Measurements from ENCODE around the gene LIMK1.

The LIMK1 gene

DNA sequence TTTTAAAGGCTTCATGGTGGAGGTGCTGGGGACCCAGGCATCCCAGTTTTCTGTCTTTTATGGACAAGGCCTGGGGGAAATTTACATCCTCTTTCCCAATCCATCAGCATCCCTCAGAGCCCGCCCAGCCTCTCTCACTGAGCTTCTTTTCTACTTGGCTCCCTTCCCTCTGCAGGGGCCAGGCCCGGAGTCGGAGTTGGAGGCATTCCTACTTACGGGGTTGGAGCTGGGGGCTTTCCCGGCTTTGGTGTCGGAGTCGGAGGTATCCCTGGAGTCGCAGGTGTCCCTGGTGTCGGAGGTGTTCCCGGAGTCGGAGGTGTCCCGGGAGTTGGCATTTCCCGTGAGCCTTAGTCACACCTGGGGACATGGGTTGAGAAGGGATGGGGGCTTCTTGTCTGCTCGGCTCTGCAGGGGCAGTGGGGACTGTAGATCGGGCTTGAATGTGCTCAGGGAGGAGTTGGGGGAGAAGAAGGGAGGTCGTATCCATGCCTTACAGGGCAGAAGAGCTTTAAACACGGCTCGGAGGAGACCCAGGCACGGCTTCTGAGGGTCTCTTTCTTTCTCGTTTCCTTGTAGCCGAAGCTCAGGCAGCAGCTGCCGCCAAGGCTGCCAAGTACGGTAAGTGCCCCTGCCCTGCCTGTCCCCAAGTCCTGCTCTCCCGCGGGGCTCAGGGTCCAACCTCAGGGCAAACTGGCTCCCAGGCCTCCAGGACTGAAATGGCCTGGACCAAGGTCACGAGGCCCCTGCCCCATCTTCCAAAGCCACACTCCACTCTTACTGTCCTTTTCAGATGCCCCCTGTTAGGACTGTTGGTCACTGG is 27.3 kb upstream of the LIMK1 start:
- DNase-seq: no peak

DNA sequence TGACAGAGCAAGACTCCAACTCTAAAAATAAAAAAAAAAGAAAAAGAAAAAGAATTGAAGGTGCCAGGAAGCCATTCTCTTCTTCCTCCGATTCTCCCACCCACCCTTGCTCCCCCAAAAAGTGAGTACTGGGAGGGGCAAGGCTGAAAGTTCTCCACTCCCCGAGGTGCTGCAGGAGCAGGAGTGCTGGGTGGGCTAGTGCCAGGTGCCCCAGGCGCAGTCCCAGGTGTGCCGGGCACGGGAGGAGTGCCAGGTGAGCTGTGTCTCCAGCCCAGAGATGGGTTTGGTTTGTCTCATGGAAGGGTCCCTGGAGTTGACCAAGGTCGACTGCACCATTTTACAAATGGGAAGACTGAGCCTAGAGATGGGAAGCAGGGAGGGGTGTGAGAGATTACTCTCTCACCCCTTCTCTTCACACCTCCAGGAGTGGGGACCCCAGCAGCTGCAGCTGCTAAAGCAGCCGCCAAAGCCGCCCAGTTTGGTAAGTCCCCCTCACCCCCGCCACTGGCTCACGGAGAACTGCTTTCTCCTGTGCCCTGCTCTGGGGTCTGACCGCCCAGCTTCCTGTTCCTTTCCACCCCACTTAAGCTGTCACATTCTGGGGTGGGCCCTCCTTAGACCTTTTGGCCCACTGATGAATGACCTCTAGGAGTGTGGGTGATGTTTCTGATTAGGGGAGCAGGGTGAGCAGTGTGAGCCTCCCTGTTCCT is 26.2 kb upstream of the LIMK1 start:
- no peak for DNase-seq

DNA sequence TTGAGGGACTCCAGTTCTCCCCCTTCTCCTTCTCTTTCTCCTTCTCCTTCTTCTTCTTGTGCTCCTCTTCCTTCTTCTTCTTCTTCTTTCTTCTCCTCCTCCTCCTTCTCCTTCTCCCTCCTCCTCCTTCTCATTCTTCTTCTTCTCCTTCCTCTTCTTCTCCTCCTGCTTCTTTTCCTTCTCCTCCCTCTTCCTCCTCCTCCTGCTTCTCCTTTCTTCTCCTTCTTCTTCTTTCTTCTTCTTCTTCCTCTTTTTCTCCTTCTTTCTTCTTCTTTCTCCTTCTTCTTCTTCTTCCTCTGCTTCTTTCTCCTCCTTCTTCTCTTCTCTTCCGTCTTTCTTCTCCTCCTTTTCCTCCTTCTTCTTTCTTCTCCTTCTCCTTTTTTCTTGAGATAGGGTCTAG is 25.6 kb upstream of the LIMK1 start:
- no peak for DNase-seq

DNA sequence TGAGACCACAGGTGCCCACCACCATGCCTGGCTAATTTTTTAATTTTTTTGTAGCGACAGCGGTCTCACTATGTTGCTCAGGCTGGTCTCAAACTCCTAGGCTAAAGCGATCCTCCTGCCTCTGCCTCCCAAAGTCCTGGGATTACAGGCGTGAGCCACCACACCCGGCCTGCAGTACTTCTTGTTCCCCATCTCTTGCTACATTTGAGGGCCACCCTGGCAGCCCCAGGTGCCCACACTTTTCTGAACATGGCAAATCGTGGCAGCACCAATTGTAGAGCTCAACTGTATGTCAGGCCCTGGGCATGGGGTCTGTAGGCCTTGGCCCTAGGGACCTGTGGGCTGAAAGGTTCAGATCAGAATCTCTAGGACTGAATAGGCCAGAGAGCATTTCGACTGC is 25.1 kb upstream of the LIMK1 start:
- DNase-seq: no peak

DNA sequence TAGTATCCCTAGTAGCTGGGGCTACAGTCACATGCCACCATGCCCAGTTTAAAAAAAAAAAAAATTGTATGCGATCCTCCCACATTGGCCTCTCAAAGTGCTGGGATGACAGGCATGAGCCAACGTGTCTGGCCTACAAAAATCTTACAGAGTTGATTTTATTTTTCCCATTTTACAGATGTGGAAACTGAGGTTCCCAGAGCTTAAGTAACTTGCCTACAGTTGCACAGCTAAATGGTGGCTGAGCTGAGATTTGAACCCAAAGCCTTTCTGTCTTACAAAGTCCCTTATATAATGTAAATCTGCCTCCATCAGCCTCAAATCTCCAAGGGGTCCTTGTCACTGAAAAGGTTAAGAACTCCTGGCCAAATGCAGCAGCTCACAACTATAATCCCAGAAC is 24.6 kb upstream of the LIMK1 start:
- no peak for DNase-seq

DNA sequence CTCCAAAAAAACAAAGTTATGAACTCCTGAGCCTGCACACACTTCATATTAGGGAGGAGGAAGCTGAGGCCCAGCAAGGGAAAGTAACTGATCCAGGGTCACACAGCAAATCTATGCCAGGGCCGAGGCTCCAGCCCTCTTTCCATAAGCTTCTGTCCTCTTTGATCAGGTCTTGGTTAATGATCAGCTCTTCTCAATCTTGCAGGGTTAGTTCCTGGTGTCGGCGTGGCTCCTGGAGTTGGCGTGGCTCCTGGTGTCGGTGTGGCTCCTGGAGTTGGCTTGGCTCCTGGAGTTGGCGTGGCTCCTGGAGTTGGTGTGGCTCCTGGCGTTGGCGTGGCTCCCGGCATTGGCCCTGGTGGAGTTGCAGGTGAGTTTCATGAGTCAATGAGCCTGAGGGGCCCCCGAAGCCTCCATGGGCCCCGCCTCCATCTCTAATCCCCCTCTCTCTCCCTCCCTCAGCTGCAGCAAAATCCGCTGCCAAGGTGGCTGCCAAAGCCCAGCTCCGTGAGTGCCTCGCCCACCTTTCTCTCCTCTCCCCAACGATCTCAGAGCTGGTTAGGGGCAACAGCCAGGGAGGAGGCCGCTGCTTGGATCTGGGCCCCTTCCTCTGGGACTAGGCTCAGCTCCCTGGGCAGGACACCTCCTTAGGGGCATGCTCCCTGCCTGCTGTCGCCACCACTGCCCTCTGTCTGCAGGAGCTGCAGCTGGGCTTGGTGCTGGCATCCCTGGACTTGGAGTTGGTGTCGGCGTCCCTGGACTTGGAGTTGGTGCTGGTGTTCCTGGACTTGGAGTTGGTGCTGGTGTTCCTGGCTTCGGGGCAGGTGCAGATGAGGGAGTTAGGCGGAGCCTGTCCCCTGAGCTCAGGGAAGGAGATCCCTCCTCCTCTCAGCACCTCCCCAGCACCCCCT is 23.7 kb upstream of the LIMK1 start:
- DNase-seq: no peak

DNA sequence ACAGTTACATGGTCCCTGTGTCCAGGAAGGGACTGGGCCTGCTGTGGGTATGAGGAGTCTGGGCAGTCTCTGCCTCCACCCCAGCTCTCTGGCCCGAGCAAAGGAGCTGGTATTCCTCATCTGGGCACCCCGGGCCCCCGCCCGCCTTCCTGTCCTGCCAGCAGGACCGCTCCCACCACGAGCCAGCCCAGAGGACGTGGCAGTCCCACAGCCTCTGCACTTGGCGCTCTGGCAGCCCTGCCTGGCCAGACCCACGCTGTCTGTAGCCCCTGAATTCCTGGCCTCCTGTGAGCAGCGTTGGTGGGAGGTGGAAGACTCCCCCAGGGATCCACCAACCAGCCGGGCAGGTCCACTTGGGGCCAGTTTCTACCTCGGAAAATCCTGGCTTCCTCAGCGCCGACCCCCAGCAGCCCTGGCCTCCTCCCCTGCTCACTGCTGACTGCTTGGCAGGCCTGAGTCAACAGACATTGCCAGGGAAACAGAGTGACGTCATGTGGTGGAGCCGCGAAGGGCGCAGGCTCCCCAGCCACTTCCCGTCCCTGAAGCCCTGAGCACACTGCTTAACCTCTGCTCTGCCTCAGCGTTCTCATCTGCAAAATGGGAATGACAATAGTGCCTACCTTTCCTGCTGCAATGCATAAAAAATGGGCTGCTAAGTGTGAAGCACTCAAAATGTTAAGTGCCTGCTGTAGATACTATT is 21.6 kb upstream of the LIMK1 start:
- DNase-seq: no peak

DNA sequence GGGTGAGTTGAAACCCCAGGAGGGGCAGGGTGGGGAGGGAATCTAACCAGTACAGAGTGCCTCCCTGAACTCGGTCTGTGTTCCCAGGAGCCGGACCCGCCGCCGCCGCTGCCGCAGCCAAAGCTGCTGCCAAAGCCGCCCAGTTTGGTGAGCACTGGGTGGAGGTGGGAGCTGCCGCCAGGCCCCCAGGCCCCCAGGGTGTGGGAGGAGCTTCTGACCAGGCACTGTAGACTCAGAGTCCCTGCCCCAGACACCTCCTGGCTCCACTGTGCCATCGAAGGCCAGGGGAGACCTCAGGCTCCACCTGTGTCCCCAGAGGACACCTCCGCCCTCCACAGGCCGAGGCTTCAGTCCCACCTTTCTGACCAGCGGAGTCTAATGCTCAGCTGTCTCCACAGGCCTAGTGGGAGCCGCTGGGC is 20.4 kb upstream of the LIMK1 start:
- no peak for DNase-seq

DNA sequence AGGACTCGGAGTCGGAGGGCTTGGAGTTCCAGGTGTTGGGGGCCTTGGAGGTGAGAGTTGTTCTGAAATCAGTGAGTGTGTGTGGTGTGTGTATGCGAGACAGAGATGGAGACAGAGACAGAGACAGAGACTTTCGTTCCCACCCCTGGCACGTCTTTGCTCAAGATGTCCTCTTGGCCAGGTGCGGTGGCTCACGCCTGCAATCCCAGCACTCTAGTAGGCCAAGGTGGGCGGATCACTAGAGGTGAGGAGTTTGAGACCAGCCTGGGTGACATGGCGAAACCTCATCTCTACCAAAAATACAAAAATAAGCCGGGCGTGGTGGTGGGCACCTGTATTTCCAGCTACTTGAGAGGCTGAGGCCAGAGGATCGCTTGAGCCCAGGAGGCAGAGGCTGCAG is 20.0 kb upstream of the LIMK1 start:
- DNase-seq: no peak

DNA sequence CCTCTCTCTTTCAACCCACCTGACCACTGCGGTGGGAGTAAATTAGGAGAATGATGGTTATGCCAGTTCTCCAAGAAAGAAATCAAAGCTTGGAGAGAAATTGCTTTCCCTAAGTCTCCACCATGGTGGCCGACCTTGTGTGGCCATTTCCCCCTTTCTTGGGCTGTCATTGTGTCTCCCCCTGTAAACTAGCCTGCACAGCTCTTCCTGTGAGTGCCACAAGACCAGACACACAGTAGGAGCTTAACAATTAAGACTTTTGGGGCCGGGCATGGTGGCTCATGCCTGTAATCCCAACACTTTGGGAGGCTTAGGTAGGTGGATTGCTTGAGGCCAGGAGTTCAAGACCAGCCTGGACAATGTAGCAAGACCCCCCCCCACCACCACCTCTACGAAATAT is 18.9 kb upstream of the LIMK1 start:
- no peak for DNase-seq

DNA sequence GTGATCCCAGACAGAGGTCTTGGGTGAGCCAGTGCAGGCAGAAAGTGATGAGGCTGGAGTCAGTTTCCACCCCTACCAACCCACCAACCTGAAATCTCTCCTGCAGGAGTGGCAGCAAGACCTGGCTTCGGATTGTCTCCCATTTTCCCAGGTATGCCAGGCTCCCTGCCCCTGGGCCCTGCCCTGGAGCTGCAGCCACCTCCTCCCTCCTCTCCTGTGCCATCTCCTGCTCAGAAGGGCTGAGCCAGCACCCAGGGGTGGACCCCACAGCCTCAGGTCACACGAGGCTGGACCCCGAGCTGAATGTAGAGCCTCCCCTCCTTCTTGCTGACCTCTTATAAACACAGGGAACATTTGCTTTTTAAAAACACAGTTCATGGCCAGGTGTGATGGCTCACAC is 17.0 kb upstream of the LIMK1 start:
- no peak for DNase-seq

DNA sequence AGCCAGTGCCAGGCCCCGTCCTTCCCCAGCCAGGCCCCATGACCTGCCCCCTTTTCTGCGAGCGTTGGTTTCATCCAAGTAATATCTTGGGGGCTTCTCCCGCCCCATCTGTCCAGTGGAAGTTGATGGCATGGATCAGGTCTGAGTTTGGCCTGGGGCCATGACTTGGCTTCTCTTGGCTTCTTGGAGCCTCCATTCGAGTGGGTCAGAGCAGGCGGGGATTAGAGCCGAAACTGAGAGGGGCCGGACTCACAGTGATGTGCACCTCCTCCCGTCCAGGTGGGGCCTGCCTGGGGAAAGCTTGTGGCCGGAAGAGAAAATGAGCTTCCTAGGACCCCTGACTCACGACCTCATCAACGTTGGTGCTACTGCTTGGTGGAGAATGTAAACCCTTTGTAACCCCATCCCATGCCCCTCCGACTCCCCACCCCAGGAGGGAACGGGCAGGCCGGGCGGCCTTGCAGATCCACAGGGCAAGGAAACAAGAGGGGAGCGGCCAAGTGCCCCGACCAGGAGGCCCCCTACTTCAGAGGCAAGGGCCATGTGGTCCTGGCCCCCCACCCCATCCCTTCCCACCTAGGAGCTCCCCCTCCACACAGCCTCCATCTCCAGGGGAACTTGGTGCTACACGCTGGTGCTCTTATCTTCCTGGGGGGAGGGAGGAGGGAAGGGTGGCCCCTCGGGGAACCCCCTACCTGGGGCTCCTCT is 15.1 kb upstream of the LIMK1 start:
- DNase-seq: no peak

DNA sequence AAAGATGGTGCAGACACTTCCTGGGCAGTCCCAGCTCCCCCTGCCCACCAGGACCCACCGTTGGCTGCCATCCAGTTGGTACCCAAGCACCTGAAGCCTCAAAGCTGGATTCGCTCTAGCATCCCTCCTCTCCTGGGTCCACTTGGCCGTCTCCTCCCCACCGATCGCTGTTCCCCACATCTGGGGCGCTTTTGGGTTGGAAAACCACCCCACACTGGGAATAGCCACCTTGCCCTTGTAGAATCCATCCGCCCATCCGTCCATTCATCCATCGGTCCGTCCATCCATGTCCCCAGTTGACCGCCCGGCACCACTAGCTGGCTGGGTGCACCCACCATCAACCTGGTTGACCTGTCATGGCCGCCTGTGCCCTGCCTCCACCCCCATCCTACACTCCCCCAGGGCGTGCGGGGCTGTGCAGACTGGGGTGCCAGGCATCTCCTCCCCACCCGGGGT is 14.5 kb upstream of the LIMK1 start:
- no peak for DNase-seq

DNA sequence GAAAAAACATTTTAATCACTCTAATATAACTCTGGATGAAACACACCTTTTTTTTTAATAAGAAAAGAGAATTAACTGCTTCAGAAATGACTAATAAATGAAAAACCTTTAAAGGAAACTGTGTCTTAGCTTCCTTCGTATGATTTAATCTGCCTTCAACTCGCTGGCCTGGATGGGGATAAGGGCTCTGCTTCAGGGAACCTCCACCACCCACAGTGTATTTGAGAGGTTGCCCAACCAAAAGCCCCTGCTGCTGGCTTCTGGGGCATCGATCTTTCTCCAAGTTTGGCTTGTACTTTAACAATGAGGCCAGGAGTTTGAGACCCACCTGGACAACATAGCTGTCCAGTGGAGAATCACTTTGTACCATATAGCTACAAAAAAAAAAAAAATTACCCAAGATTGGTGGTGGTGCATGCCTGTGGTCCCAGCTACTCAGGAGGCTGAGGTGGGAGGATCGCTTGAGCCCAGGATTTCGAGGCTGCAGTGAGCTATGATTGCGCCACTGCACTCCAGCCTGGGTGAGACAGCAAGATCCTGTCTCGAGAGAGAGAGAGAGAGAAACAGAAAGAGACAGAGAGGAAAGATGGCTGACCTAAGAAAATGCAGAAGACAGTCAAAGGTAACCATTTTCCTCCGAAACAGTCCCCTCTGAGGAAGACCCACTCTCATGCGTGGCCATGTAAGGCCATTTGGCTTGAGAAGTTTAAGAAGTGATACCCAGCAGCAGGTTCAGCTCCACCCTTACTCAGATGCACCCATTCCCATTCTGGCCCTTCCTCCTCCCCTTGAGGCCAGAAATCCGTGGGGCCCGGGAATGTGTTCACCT is 13.6 kb upstream of the LIMK1 start:
- DNase-seq: no peak

DNA sequence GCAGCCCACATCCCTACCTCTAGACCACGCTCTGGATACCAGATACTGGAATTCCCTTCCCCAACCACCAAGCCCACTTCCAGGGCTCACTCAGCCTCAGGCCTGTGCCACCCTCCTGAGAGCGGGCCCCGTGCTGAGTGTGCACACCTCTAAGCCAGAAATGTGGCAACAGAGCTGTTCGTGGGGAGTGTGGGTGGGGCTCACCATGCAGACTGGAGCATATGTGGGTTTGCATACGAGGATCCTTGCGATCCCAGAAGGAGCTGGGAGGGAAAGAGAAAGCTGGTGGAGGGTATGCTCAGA is 13.0 kb upstream of the LIMK1 start:
- DNase-seq: no peak

DNA sequence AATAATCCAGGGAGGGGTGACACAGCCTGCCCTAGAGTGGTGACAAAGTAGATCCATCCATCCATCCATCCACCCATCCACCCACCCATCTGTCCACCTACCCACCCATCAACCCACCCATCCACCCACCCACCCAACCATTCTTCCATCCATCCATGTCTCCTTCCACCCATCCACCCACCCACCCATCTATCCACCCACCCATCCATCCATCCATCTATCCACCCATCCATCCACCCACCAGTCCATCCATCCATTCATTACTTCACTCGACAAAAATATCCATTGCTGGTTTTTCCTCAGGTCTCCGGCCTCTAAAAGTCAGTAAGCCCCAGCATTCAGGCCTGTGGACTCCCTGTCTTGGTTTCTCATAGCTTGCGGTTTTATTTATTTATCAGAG is 12.5 kb upstream of the LIMK1 start:
- no peak for DNase-seq

DNA sequence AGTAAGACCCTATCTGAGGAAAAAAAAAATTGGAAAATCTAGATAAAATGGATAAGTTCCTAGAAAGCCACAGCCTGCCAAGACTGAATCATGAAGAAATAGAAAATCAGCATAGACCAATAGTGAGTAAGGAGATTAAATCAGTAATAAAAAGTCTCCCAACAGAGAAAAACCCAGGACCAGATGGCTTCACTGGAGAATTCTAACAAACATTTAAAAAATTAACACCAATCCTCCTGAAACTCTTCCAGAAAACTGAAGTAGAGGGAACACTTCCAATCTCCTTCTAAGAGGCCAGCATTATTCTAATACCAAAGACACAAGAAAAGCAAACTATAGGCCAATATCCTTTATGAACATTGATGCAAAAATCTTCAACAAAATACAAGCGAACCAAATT is 8.8 kb upstream of the LIMK1 start:
- DNase-seq: no peak

DNA sequence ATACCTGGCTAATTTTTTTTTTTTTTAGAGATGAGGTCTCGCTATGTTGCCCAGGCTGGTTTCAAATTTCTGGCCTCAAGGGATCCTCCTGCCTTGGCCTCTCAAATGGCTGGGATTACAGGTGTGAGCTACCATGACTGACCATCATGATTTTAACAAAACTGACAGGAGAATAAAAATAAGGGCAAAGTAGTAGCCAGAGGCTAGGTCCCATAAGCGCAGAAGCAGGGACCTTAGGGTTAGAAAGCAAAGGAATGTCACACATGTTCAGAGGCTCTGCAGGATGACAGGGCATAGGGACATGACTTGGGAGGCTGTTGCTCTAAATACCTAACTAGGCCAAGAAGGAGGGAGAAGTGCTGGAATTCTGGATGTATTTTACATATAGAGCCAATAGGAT is 5.1 kb upstream of the LIMK1 start:
- no peak for DNase-seq

DNA sequence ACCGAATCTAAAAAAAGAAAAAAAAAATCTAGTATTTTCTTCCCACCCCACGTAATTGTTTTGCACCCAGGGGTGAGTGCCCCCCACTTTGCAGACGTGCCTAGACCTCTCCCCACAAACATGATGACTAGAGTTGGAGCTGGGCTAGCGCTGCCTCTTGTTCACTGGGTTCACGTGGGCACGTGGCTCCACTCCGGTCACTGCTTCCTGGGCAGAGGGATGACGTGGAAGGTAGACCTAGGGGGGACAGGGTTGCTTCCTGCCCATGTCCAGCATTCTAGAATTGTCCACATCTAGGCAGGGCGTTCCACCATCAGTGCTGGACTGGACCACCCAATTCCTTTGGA is 861 bp upstream of the LIMK1 start:
- no peak for DNase-seq

DNA sequence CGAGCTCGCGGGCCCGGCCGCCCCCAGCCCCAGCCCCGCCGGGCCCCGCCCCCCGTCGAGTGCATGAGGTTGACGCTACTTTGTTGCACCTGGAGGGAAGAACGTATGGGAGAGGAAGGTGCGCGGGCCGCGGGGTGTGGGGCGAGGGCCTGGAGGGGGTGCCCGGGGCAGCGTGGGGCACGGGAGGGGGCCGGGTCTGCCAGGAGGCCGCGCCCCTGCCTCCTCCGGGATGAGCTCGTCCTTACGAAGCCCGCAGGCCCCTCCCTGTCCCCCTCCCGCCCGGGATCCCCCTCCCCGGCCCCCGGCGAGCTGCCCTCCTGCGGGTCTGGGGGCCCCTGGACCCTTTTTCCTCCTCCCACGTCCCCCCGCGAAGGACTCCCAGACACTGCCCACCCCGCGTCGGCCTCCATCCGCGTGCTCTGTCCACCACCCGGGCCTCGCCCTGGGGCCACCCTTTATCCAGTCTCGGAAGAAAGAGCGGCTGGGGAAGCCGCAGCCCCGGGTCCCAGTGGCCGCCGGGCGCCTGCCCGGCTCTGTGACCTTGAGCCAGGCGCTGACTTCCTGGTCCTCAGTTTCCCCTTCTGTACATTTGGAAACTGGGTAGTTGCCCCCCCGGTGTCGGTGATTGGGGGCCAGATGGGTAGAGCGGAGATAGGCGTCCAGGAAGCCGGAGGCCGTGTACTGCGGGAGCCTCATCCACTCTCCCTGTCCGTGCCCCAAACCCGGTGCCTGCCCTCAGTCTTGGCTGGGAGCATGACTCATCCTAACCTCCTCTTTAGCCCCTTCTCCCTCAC is 521 bp downstream of the LIMK1 start:
- DNase-seq: no peak
